Subcutaneous preadipocyte (primary cell): ENCODE measurements around the gene RFC5. TPM values are rescaled to one million over a fixed set of nuclear protein-coding genes. Genes with fewer than 3 reads are reported as not detected.

ENCODE experiments used
- small RNA-seq: library from RNA; depleted of rRNA; stranded (forward); fragments of <200 nt; gene quantifications from one replicate; pipeline ENCODE3, GENCODE V24; 2012
- total RNA-seq: library from RNA; depleted of rRNA; stranded (reverse); fragments of >200 nt; gene quantifications from 2 replicates; pipeline ENCODE4 v1.2.3, GENCODE V29; 2012

The RFC5 gene
- total RNA-seq, result 16.2 and 31.5 TPM in 2 replicates

GRCh38 chr12:118016424-118017264 lies at the start of gene RFC5:
RFC5 (plus strand) TSS chr12:118016703; CDS start chr12:118016828, 125 bp downstream.

GRCh38 chr12:117968826-117969659 lies 47.5 kb upstream of the RFC5 start, which contains the start of gene KSR2:
KSR2 (minus strand) TSS chr12:117968990; CDS start chr12:117968255, 735 bp downstream.

GRCh38 chr12:118061011-118061872 lies 44.7 kb downstream of the RFC5 start, which contains the start of gene WSB2:
WSB2 (minus strand) TSS chr12:118061179; CDS start chr12:118061048, 131 bp downstream.

Small RNAs within 50 kb of the gene (small RNA-seq; reads per million reads assigned to genes)
- gene AC131159.1, result not detected

Other genes starting within 250 kb of the RFC5 start
- gene KSR2, start 47.7 kb upstream of the RFC5 start, total RNA-seq, result under 0.01 TPM in 2 replicates
- gene WSB2, start 44.5 kb downstream of the RFC5 start, total RNA-seq, result 81.9 and 118 TPM in 2 replicates
- 17.6 and 24.2 TPM in 2 replicates for gene VSIG10, start 87.3 kb downstream of the RFC5 start, total RNA-seq
- 121 and 132 TPM in 2 replicates for gene PEBP1, start 119.4 kb downstream of the RFC5 start, total RNA-seq